Measurements from ENCODE around the gene MEF2D. TPM values are rescaled to one million over a fixed set of nuclear protein-coding genes. Genes with fewer than 3 reads are reported as not detected.
A peak's percentile ranks its signal among the peaks of the same experiment; 100 is the strongest.

MEF2D gene
- total RNA-seq, 2 experiments from 2014 or later: 155 to 162 TPM

GRCh38 chr1:156491151-156491949, 9.2 kb downstream of the MEF2D start:
- POLR2A ChIA-PET: interaction anchor here (1.3 to 5.8 kb wide), 6 partner anchors 8 to 95 kb away, joined by 3 to 75 read pairs (median 8); partner anchors contain the start of gene MEF2D
- no peaks in the 10 kb centered on the region for H3K9me3 Mint-ChIP-seq
- TF ChIP-seq, protein P1, sequence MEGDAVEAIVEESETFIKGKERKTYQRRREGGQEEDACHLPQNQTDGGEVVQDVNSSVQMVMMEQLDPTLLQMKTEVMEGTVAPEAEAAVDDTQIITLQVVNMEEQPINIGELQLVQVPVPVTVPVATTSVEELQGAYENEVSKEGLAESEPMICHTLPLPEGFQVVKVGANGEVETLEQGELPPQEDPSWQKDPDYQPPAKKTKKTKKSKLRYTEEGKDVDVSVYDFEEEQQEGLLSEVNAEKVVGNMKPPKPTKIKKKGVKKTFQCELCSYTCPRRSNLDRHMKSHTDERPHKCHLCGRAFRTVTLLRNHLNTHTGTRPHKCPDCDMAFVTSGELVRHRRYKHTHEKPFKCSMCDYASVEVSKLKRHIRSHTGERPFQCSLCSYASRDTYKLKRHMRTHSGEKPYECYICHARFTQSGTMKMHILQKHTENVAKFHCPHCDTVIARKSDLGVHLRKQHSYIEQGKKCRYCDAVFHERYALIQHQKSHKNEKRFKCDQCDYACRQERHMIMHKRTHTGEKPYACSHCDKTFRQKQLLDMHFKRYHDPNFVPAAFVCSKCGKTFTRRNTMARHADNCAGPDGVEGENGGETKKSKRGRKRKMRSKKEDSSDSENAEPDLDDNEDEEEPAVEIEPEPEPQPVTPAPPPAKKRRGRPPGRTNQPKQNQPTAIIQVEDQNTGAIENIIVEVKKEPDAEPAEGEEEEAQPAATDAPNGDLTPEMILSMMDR (IDR thresholded peaks at IDR 0.05): no peak

GRCh38 chr1:156490401-156491032, 10.1 kb downstream of the MEF2D start:
- TF ChIP-seq, protein P1 (IDR thresholded peaks at IDR 0.05): no peak
- ATAC-seq (ENCODE audit: poor library complexity) (no peak), DNase-seq (no peak)
- peak overlapping the region; percentile 68 to 71 for H3K27ac ChIP-seq (ENCODE audit: low read depth in 1 of 2, low read length in 2 of 2)
- peak overlapping the region; percentile 82 for H3K4me3 Mint-ChIP-seq
- peaks cover 24% of the 10 kb centered on the region for H3K36me3 ChIP-seq (ENCODE audit: insufficient read depth, low read length)
- H3K9me3 ChIP-seq (ENCODE audit: control insufficient read depth in 1 of 2, insufficient read depth in 1 of 2, low read length in 2 of 2): no peaks in the 10 kb centered on the region
- peaks cover 97% of the 10 kb centered on the region for H3K4me1 Mint-ChIP-seq (ENCODE audit: low read depth)
- peak overlapping the region; percentile 8 for H3K4me3 ChIP-seq (ENCODE audit: low read length)
- H3K4me1 ChIP-seq (ENCODE audit: insufficient read depth, low read length): peaks cover 98% of the 10 kb centered on the region
- H3K9me3 Mint-ChIP-seq: no peaks in the 10 kb centered on the region
- peak overlapping the region; percentile 90 for H3K27ac Mint-ChIP-seq
- ChIA-PET POLR2A (interaction anchor here (1.3 to 5.8 kb wide), 7 partner anchors 8 to 96 kb away, joined by 3 to 75 read pairs (median 7); partner anchors contain the start of gene MEF2D), CTCF (interaction anchor here (3.8 to 4.3 kb wide), 2 partner anchors 10 to 11 kb away, joined by 17 to 23 read pairs; partner anchors contain the start of gene MEF2D)
- peaks cover 43% of the 10 kb centered on the region for H3K36me3 Mint-ChIP-seq (ENCODE audit: low read depth)
- no peaks in the 10 kb centered on the region for H3K27me3 Mint-ChIP-seq
- H3K27me3 ChIP-seq (ENCODE audit: control insufficient read depth in 1 of 2, insufficient read depth in 2 of 2, low read length in 2 of 2): no peaks in the 10 kb centered on the region
- intact Hi-C loops (cut with DNase I, micrococcal nuclease): no loop called here

More at GRCh38 chr1:156491151-156491949, 9.2 kb downstream of the MEF2D start:
- H3K9me3 ChIP-seq (ENCODE audit: control insufficient read depth in 1 of 2, insufficient read depth in 1 of 2, low read length in 2 of 2): no peaks in the 10 kb centered on the region
- peak overlapping the region; percentile 68 to 71 for H3K27ac ChIP-seq (ENCODE audit: low read depth in 1 of 2, low read length in 2 of 2)
- peaks cover 29% of the 10 kb centered on the region for H3K36me3 ChIP-seq (ENCODE audit: insufficient read depth, low read length)
- no peak overlapping the region for H3K4me3 ChIP-seq (ENCODE audit: low read length)
- H3K27me3 Mint-ChIP-seq: no peaks in the 10 kb centered on the region
- H3K4me3 Mint-ChIP-seq: peak overlapping the region; percentile 82
- peaks cover 100% of the 10 kb centered on the region for H3K4me1 Mint-ChIP-seq (ENCODE audit: low read depth)
- DNase-seq (no peak), ATAC-seq (ENCODE audit: poor library complexity) (no peak)
- peaks cover 99% of the 10 kb centered on the region for H3K4me1 ChIP-seq (ENCODE audit: insufficient read depth, low read length)
- no peaks in the 10 kb centered on the region for H3K27me3 ChIP-seq (ENCODE audit: control insufficient read depth in 1 of 2, insufficient read depth in 2 of 2, low read length in 2 of 2)
- H3K36me3 Mint-ChIP-seq (ENCODE audit: low read depth): peaks cover 47% of the 10 kb centered on the region
- CTCF ChIA-PET: interaction anchor here (3.8 to 4.3 kb wide), 2 partner anchors 10 to 11 kb away, joined by 17 to 23 read pairs; partner anchors contain the start of gene MEF2D
- intact Hi-C loops (cut with DNase I, micrococcal nuclease): no loop called here
- peak overlapping the region; percentile 90 for H3K27ac Mint-ChIP-seq

GRCh38 chr1:156489935-156490293, 10.7 kb downstream of the MEF2D start:
- Mint-ChIP-seq H3K4me3 (peak overlapping the region; percentile 70), H3K36me3 (ENCODE audit: low read depth) (peaks cover 38% of the 10 kb centered on the region), H3K4me1 (ENCODE audit: low read depth) (peaks cover 91% of the 10 kb centered on the region), H3K9me3 (no peaks in the 10 kb centered on the region), H3K27me3 (no peaks in the 10 kb centered on the region), H3K27ac (peak overlapping the region; percentile 90)
- peak overlapping the region; percentile 11 for H3K4me3 ChIP-seq (ENCODE audit: low read length)
- ChIA-PET POLR2A (interaction anchor here (1.3 to 5.8 kb wide), 7 partner anchors 8 to 97 kb away, joined by 3 to 75 read pairs (median 7); partner anchors contain the start of gene MEF2D), CTCF (interaction anchor here (3.8 to 4.3 kb wide), 2 partner anchors 9 to 11 kb away, joined by 17 to 23 read pairs; partner anchors contain the start of gene MEF2D)
- DNase-seq: no peak
- TF ChIP-seq, protein P1 (IDR thresholded peaks at IDR 0.05): no peak
- H3K27me3 ChIP-seq (ENCODE audit: control insufficient read depth in 1 of 2, insufficient read depth in 2 of 2, low read length in 2 of 2): no peaks in the 10 kb centered on the region
- H3K36me3 ChIP-seq (ENCODE audit: insufficient read depth, low read length): peaks cover 24% of the 10 kb centered on the region
- intact Hi-C loops (cut with DNase I, micrococcal nuclease): loop anchor here in 1 of 2 experiments (10.0 kb wide), 1 partner anchor 55 kb away; no protein-coding TSS in a partner anchor
- ATAC-seq (ENCODE audit: poor library complexity): no peak
- H3K27ac ChIP-seq (ENCODE audit: low read depth in 1 of 2, low read length in 2 of 2): peak overlapping the region; percentile 68 to 71
- peaks cover 98% of the 10 kb centered on the region for H3K4me1 ChIP-seq (ENCODE audit: insufficient read depth, low read length)
- H3K9me3 ChIP-seq (ENCODE audit: control insufficient read depth in 1 of 2, insufficient read depth in 1 of 2, low read length in 2 of 2): no peaks in the 10 kb centered on the region

Data from CD4-positive, alpha-beta T cell (primary cell).